Osteocyte (in vitro differentiated cells): ENCODE results near the gene RNF121. TPM values are rescaled to one million over a fixed set of nuclear protein-coding genes. Genes with fewer than 3 reads are reported as not detected.

Experiments
- DNase-seq: peaks from one replicate; pipeline ENCODE4 v3.0.0; 2021; ENCODE audit warnings: mixed read lengths; ENCODE audit not compliant: unreplicated experiment; ENCODE audit errors: extremely low spot score
- H3K27ac Mint-ChIP-seq: one replicate; pipeline ENCODE4 v1.8.0; 2021; ENCODE audit warnings: mild to moderate bottlenecking, mixed read lengths; ENCODE audit not compliant: unreplicated experiment
- H3K27me3 Mint-ChIP-seq: one replicate; pipeline ENCODE4 v1.8.0; 2021; ENCODE audit warnings: mixed read lengths; ENCODE audit not compliant: unreplicated experiment
- H3K36me3 Mint-ChIP-seq: one replicate; pipeline ENCODE4 v1.8.0; 2021; ENCODE audit warnings: mixed read lengths; ENCODE audit not compliant: unreplicated experiment
- H3K4me1 Mint-ChIP-seq: one replicate; pipeline ENCODE4 v1.8.0; 2021; ENCODE audit warnings: mixed read lengths; ENCODE audit not compliant: unreplicated experiment
- H3K4me3 Mint-ChIP-seq: one replicate; pipeline ENCODE4 v1.8.0; 2021; ENCODE audit warnings: mild to moderate bottlenecking, moderate library complexity, mixed read lengths; ENCODE audit not compliant: unreplicated experiment
- H3K9me3 Mint-ChIP-seq: one replicate; pipeline ENCODE4 v1.8.0; 2021; ENCODE audit warnings: mixed read lengths; ENCODE audit not compliant: unreplicated experiment
- total RNA-seq: library from RNA; stranded (reverse); gene quantifications from 2 replicates; pipeline ENCODE4 v1.2.1, GENCODE V29; 2021
- TF ChIP-seq, protein P1 (sequence below): fragments of 200-600 bp; sonication (generic); IDR thresholded peaks from 2 replicates; pipeline ENCODE4 v1.5.0; 2021; ENCODE audit warnings: antibody characterized with exemption, mild to moderate bottlenecking, moderate library complexity

Gene RNF121
- total RNA-seq, 1 donor from 2014 or later: 44.9 TPM

DNA sequence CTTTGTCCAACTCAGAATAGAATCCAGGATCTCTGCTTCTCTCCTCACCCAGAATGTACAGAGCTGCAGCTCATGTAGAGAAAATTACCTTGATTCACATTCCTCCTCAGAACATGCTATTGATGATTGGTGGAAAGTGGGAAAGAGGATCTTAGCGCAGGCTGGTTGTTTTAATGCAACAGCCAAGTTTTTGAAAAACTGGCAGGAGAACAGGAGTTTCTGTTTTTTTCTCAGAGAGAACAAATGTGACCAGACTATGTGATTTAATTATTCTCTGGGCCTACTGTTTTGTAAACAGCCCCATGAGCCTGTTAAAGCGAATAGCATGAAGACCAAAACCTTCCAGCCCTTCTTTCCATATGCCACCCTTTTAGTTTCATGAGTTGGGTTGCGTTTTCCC is 50.8 kb downstream of the RNF121 start:
- Mint-ChIP-seq H3K27me3 (no peaks in the 10 kb centered on the region), H3K9me3 (no peaks in the 10 kb centered on the region), H3K27ac (no peak overlapping the region), H3K4me1 (no peaks in the 10 kb centered on the region), H3K4me3 (no peak overlapping the region), H3K36me3 (peaks cover 19% of the 10 kb centered on the region)
- DNase-seq: no peak
- TF ChIP-seq, protein P1, sequence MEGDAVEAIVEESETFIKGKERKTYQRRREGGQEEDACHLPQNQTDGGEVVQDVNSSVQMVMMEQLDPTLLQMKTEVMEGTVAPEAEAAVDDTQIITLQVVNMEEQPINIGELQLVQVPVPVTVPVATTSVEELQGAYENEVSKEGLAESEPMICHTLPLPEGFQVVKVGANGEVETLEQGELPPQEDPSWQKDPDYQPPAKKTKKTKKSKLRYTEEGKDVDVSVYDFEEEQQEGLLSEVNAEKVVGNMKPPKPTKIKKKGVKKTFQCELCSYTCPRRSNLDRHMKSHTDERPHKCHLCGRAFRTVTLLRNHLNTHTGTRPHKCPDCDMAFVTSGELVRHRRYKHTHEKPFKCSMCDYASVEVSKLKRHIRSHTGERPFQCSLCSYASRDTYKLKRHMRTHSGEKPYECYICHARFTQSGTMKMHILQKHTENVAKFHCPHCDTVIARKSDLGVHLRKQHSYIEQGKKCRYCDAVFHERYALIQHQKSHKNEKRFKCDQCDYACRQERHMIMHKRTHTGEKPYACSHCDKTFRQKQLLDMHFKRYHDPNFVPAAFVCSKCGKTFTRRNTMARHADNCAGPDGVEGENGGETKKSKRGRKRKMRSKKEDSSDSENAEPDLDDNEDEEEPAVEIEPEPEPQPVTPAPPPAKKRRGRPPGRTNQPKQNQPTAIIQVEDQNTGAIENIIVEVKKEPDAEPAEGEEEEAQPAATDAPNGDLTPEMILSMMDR: no peak

DNA sequence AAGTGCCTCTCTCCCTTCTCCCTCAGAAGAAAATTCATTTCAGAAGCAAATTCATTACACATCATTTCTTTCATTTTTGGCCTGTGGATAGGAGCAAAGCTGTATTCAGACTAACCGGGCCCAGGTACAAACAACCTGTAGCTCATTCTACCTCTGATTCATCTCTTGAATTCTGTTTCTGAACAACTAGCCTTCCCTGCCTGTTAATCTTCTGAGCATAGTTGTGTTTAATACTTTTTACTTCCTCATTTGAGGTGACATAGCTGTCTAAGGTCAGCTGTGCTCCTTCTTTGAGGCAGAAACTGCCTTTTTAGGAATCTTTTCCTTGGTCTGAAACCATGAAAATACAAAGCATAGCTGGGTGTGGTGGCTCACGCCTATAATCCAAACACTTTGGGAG is 57.3 kb downstream of the RNF121 start:
- H3K9me3 Mint-ChIP-seq: no peaks in the 10 kb centered on the region
- TF ChIP-seq, protein P1: no peak
- H3K4me1 Mint-ChIP-seq: peaks cover 8% of the 10 kb centered on the region
- no peak for DNase-seq
- peak overlapping the region; percentile 9 for H3K27ac Mint-ChIP-seq
- no peak overlapping the region for H3K4me3 Mint-ChIP-seq
- H3K27me3 Mint-ChIP-seq: no peaks in the 10 kb centered on the region
- H3K36me3 Mint-ChIP-seq: peaks cover 14% of the 10 kb centered on the region

DNA sequence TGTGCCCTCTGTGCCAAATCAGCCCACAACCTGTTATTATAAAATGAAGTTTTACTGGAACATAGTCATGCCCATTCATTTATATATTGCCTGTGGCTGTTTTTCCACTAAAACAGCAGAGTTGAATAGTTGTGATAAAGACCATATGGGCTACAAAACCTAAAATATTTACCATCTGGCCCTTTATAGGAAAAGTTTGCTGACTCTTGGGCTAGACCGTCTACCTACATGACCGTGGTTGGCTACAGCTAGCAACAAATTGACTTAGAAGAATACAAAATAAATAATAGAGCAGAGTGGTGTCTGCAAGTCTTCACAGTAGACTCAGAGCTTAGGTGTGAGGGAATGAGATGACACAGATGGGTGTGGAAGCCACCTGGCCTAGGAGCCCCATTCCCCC is 58.7 kb downstream of the RNF121 start:
- no peak overlapping the region for H3K27ac Mint-ChIP-seq

DNA sequence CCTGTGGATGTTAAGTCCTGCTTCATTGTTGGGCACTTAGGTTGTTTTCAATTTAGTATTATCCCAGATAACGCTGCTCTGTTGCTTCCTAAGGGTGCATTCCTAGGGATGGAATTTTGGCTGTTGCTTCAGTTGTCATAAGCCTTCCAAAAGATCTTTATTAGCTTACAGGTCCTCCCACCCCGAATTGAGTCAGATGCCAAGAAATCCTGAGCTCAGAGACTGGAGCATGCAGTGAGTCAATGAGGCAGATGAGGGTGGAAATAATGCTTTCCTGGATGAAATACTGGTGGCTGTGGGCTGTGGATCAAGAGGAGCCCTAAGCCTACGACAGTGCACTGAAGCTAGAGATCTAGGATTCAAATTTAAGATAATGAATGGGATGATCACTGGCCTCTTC is 59.2 kb downstream of the RNF121 start:
- no peak overlapping the region for H3K4me3 Mint-ChIP-seq

More for the DNA sequence above, 58.7 kb downstream of the RNF121 start:
- Mint-ChIP-seq H3K27me3 (no peaks in the 10 kb centered on the region), H3K4me1 (peaks cover 8% of the 10 kb centered on the region), H3K36me3 (peaks cover 16% of the 10 kb centered on the region), H3K9me3 (no peaks in the 10 kb centered on the region), H3K4me3 (no peak overlapping the region)
- TF ChIP-seq, protein P1: no peak
- no peak for DNase-seq

DNA sequence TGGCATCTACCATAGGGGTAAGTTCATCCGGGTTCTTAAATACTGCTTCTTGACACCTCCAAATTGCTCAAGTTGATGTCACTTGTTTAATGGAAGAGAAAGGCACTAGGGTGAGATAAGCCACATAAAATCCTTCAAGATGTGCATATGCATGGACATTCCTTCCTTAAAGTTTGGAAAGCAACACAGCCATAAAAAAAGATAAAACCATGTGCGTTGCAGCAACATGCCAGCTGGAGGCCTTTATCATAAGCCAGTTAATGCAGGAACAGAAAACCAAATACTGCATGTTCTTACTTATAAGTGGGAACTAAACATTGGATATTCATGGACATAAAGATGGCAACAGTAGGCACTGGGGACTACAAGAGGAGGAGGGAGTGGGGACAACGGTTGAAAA is 61.9 kb downstream of the RNF121 start:
- Mint-ChIP-seq H3K4me1 (peaks cover 8% of the 10 kb centered on the region), H3K36me3 (peaks cover 17% of the 10 kb centered on the region), H3K4me3 (no peak overlapping the region), H3K9me3 (no peaks in the 10 kb centered on the region), H3K27ac (no peak overlapping the region), H3K27me3 (no peaks in the 10 kb centered on the region)
- no peak for DNase-seq
- TF ChIP-seq, protein P1: no peak

More for the DNA sequence above, 59.2 kb downstream of the RNF121 start:
- H3K9me3 Mint-ChIP-seq: no peaks in the 10 kb centered on the region
- H3K27ac Mint-ChIP-seq: no peak overlapping the region
- H3K4me1 Mint-ChIP-seq: peaks cover 8% of the 10 kb centered on the region
- no peaks in the 10 kb centered on the region for H3K27me3 Mint-ChIP-seq
- no peak for DNase-seq
- H3K36me3 Mint-ChIP-seq: peaks cover 18% of the 10 kb centered on the region
- TF ChIP-seq, protein P1: no peak
